IMR-90 (cell line): ENCODE data around the gene MRGPRD.

ENCODE experiments used
- BHLHE40 ChIP-seq: fragments of 150-350 bp; IDR thresholded peaks from 2 replicates; pipeline ENCODE4 v1.6.1; 2016; ENCODE audit warnings: mild to moderate bottlenecking, low read depth, low read length
- CEBPB ChIP-seq: IDR thresholded peaks from 2 replicates; pipeline ENCODE4 v1.6.1; 2012; ENCODE audit warnings: low read depth, low read length, improper control_type of control experiment
- CHD1 ChIP-seq: IDR thresholded peaks from 2 replicates; pipeline ENCODE4 v1.6.1; 2012; ENCODE audit warnings: low read depth, low read length, improper control_type of control experiment
- CTCF ChIP-seq: conservative IDR thresholded peaks from 2 replicates; pipeline ENCODE4 v1.5.1; 2012; ENCODE audit warnings: mild to moderate bottlenecking, low read depth, low read length, improper control_type of control experiment
- ELK1 ChIP-seq: fragments of 150-350 bp; IDR thresholded peaks from 2 replicates; pipeline ENCODE4 v1.6.1; 2016; ENCODE audit warnings: low read depth, mild to moderate bottlenecking, low read length, moderate library complexity, borderline replicate concordance
- FOS ChIP-seq: fragments of 150-350 bp; IDR thresholded peaks from 2 replicates; pipeline ENCODE4 v1.6.1; 2016; ENCODE audit warnings: low read depth, low read length
- MAFK ChIP-seq: IDR thresholded peaks from 2 replicates; pipeline ENCODE4 v1.6.1; 2012; ENCODE audit warnings: low read depth, low read length, improper control_type of control experiment
- MAZ ChIP-seq: IDR thresholded peaks from 2 replicates; pipeline ENCODE4 v1.6.1; 2012; ENCODE audit warnings: low read depth, mild to moderate bottlenecking, low read length, improper control_type of control experiment, moderate library complexity, borderline replicate concordance
- NFE2L2 ChIP-seq: fragments of 150-350 bp; IDR thresholded peaks from 2 replicates; pipeline ENCODE4 v1.6.1; 2016; ENCODE audit warnings: low read depth, mild to moderate bottlenecking, low read length
- POLR2A ChIP-seq: IDR thresholded peaks from 2 replicates; pipeline ENCODE4 v1.6.1; 2012; ENCODE audit warnings: mild to moderate bottlenecking, low read depth, low read length
- RAD21 ChIP-seq: IDR thresholded peaks from 2 replicates; pipeline ENCODE4 v1.6.1; 2012; ENCODE audit warnings: low read length, improper control_type of control experiment
- RFX5 ChIP-seq: IDR thresholded peaks from 2 replicates; pipeline ENCODE4 v1.8.0; 2012; ENCODE audit warnings: low read depth, mild to moderate bottlenecking, low read length, moderate library complexity
- SMC3 ChIP-seq: fragments of 150-350 bp; IDR thresholded peaks from 2 replicates; pipeline ENCODE4 v1.6.1; 2016; ENCODE audit warnings: low read depth, mild to moderate bottlenecking, antibody characterized with exemption, low read length, moderate library complexity
- USF2 ChIP-seq: fragments of 150-350 bp; IDR thresholded peaks from 2 replicates; pipeline ENCODE4 v1.6.1; 2017; ENCODE audit warnings: mild to moderate bottlenecking, antibody characterized with exemption, low read length, low read depth

GRCh38 chr11:68930991-68931855, 49.6 kb downstream of the MRGPRD start:
- TF ChIP-seq CTCF (no peak), POLR2A (no peak), RAD21 (no peak), RFX5 (no peak), USF2 (no peak), ELK1 (no peak), BHLHE40 (no peak), MAZ (no peak), NFE2L2 (no peak), FOS (no peak), SMC3 (no peak), CHD1 (no peak), CEBPB (no peak), MAFK (no peak)
